ENCODE data around the gene NFU1.

GRCh38 chr2:69477627-69478026, 40.4 kb upstream of the NFU1 start:
- no peak for TF ChIP-seq CTCF (conservative IDR thresholded peaks at IDR 0.05 in 1 of 2, IDR thresholded peaks at IDR 0.05 in 1 of 2; ENCODE audit: extremely low read depth in 1 of 2, insufficient read depth in 1 of 2, low read depth in 1 of 2, low read length in 2 of 2)
- no peak for TF ChIP-seq EZH2 (IDR thresholded peaks at IDR 0.05; ENCODE audit: borderline replicate concordance, low read length)
